K562 (cell line): ENCODE measurements around the gene ZBTB26. TPM values are rescaled to one million over a fixed set of nuclear protein-coding genes. Genes with fewer than 3 reads are reported as not detected.

ENCODE experiments used
- GTF2E2 ChIP-seq: fragments of 200-800 bp; sonication (Bioruptor generic); IDR thresholded peaks from 2 replicates; pipeline ENCODE4 v1.6.1; 2016; ENCODE audit warnings: missing genetic modification characterization, missing compliant biosample characterization
- L3MBTL2 ChIP-seq: fragments of 450-650 bp; IDR thresholded peaks from 2 replicates; pipeline ENCODE4 v1.6.1; 2016; ENCODE audit warnings: mild to moderate bottlenecking, moderate library complexity
- NR2C2 ChIP-seq, 2 experiments: fragments of 200-800 bp in 1 of 2; sonication (Bioruptor generic) in 1 of 2; sonication (generic) in 1 of 2; formaldehyde crosslinking in 1 of 2; IDR thresholded peaks; 2 replicates each; pipeline versions ENCODE4 v1.6.1 to v1.8.0; 2016 to 2022; ENCODE audit warnings: mild to moderate bottlenecking in 1 of 2, missing compliant biosample characterization in 1 of 2, missing genetic modification characterization in 1 of 2, missing genetic modification reagents in 1 of 2
- RERE ChIP-seq: sonication (generic); formaldehyde crosslinking; IDR thresholded peaks from 2 replicates; pipeline ENCODE4 v1.8.0; 2023; ENCODE audit warnings: missing genetic modification reagents, mild to moderate bottlenecking, borderline replicate concordance
- SIX5 ChIP-seq, 2 experiments: IDR thresholded peaks; 2 replicates each; pipeline ENCODE4 v1.6.1; 2011; ENCODE audit warnings: low read length in 2 of 2, borderline replicate concordance in 1 of 2, low read depth in 1 of 2, mild to moderate bottlenecking in 1 of 2, moderate library complexity in 1 of 2; ENCODE audit not compliant: insufficient read depth in 1 of 2
- ZC3H11A ChIP-seq: IDR thresholded peaks from 2 replicates; pipeline ENCODE4 v1.6.1; 2012; ENCODE audit warnings: low read depth, low read length, improper control_type of control experiment
- ZNF134 ChIP-seq: fragments of 250-450 bp; sonication (Bioruptor Pico); conservative IDR thresholded peaks from 2 replicates; pipeline ENCODE4 v1.4.0; 2020
- ZNF212 ChIP-seq: fragments of 450-650 bp; formaldehyde crosslinking; IDR thresholded peaks from 2 replicates; pipeline ENCODE4 v1.4.0; 2020; ENCODE audit warnings: mild to moderate bottlenecking
- ZNF274 ChIP-seq: IDR thresholded peaks from 2 replicates; pipeline ENCODE4 v1.6.1; 2011; ENCODE audit warnings: low read depth, mild to moderate bottlenecking, low read length, moderate library complexity, borderline replicate concordance
- polyA plus RNA-seq, 8 experiments: library from polyadenylated mRNA; depleted of rRNA in 4 of 8; stranded (reverse) in 5 of 8; unstranded in 3 of 8; fragments of >200 nt; fragmentation: Nextera tagmentation in 2 of 8; fragmentation: Illumina TruSeq in 1 of 8; extraction: Ambion mirVana in 2 of 8; extraction: Trizol in 1 of 8; gene quantifications; 2 replicates each; pipeline versions ENCODE4 v1.2.1 to v1.2.3, GENCODE V29; 2011 to 2014; ENCODE audit warnings: inconsistent platforms in 1 of 8, missing spikeins in 1 of 8
- total RNA-seq, 7 experiments: library from RNA; depleted of rRNA in 6 of 7; stranded (reverse); fragments of >200 nt in 6 of 7; fragmentation: Illumina TruSeq in 2 of 7; extraction: Trizol in 2 of 7; gene quantifications; 2 replicates each; pipeline versions ENCODE4 v1.2.1 to v1.2.3, GENCODE V29; 2011 to 2021; ENCODE audit warnings: low replicate concordance in 1 of 7
- TF ChIP-seq, protein P1 (sequence below): fragments of 150-350 bp; IDR thresholded peaks from 2 replicates; pipeline ENCODE4 v1.6.1; 2014; ENCODE audit warnings: low read depth, mild to moderate bottlenecking, low read length, borderline replicate concordance
- TF ChIP-seq, protein P2 (sequence below): sonication (generic); formaldehyde crosslinking; IDR thresholded peaks from 2 replicates; pipeline ENCODE4 v1.8.0; 2022; ENCODE audit warnings: mild to moderate bottlenecking, missing genetic modification reagents
- TF ChIP-seq, protein P3 (sequence below): sonication (generic); formaldehyde crosslinking; IDR thresholded peaks from 2 replicates; pipeline ENCODE4 v1.8.0; 2022; ENCODE audit warnings: missing genetic modification reagents, mild to moderate bottlenecking, borderline replicate concordance

The ZBTB26 gene
- total and polyA plus RNA-seq, 9 of the 15 experiments (the other 6 are each of a cell fraction or from before 2014, with no cell fraction given): 2.4 to 20.7 (median 5.0) TPM

- TF ChIP-seq RERE (CRISPR knock-in tag): no peak
- TF ChIP-seq, protein P1, sequence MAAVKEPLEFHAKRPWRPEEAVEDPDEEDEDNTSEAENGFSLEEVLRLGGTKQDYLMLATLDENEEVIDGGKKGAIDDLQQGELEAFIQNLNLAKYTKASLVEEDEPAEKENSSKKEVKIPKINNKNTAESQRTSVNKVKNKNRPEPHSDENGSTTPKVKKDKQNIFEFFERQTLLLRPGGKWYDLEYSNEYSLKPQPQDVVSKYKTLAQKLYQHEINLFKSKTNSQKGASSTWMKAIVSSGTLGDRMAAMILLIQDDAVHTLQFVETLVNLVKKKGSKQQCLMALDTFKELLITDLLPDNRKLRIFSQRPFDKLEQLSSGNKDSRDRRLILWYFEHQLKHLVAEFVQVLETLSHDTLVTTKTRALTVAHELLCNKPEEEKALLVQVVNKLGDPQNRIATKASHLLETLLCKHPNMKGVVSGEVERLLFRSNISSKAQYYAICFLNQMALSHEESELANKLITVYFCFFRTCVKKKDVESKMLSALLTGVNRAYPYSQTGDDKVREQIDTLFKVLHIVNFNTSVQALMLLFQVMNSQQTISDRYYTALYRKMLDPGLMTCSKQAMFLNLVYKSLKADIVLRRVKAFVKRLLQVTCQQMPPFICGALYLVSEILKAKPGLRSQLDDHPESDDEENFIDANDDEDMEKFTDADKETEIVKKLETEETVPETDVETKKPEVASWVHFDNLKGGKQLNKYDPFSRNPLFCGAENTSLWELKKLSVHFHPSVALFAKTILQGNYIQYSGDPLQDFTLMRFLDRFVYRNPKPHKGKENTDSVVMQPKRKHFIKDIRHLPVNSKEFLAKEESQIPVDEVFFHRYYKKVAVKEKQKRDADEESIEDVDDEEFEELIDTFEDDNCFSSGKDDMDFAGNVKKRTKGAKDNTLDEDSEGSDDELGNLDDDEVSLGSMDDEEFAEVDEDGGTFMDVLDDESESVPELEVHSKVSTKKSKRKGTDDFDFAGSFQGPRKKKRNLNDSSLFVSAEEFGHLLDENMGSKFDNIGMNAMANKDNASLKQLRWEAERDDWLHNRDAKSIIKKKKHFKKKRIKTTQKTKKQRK: no peak
- TF ChIP-seq NR2C2 (CRISPR knock-in tag; IDR thresholded peaks at IDR 0.05): peak; percentile 90
- peak; percentile 99 for TF ChIP-seq NR2C2 (tag; IDR thresholded peaks at IDR 0.05)
- TF ChIP-seq L3MBTL2: peak; percentile 29
- TF ChIP-seq, protein P2, sequence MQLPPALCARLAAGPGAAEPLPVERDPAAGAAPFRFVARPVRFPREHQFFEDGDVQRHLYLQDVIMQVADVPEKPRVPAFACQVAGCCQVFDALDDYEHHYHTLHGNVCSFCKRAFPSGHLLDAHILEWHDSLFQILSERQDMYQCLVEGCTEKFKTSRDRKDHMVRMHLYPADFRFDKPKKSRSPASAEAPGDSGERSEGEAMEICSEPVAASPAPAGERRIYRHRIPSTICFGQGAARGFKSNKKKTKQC (CRISPR knock-in tag): no peak
- TF ChIP-seq ZNF134 (CRISPR knock-in tag): no peak
- TF ChIP-seq ZNF274: no peak
- peak; percentile 84; the same call in 1 of the 2 replicates for TF ChIP-seq GTF2E2
- TF ChIP-seq SIX5 (IDR thresholded peaks at IDR 0.05; ENCODE audit: borderline replicate concordance in 1 of 2, insufficient read depth in 1 of 2, low read depth in 1 of 2, low read length in 2 of 2): peak in 1 of 2 experiments; percentile 17; a peak in 1 of 4 replicates
- TF ChIP-seq, protein P3, sequence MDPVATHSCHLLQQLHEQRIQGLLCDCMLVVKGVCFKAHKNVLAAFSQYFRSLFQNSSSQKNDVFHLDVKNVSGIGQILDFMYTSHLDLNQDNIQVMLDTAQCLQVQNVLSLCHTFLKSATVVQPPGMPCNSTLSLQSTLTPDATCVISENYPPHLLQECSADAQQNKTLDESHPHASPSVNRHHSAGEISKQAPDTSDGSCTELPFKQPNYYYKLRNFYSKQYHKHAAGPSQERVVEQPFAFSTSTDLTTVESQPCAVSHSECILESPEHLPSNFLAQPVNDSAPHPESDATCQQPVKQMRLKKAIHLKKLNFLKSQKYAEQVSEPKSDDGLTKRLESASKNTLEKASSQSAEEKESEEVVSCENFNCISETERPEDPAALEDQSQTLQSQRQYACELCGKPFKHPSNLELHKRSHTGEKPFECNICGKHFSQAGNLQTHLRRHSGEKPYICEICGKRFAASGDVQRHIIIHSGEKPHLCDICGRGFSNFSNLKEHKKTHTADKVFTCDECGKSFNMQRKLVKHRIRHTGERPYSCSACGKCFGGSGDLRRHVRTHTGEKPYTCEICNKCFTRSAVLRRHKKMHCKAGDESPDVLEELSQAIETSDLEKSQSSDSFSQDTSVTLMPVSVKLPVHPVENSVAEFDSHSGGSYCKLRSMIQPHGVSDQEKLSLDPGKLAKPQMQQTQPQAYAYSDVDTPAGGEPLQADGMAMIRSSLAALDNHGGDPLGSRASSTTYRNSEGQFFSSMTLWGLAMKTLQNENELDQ: no peak
- TF ChIP-seq ZNF212 (CRISPR knock-in tag): no peak
- TF ChIP-seq ZC3H11A: no peak
These were observed at the start of gene ZBTB26 (continued) for GRCh38 chr9:122931226-122932121.
